ENCODE measurements around the gene FHOD1. TPM values are rescaled to one million over a fixed set of nuclear protein-coding genes. Genes with fewer than 3 reads are reported as not detected.
A peak's percentile ranks its signal among the peaks of the same experiment; 100 is the strongest.

Gene FHOD1
- total RNA-seq (2011; cell fraction: chromatin; rRNA removed; ENCODE audit: low replicate concordance): 215 and 563 TPM in 2 replicates
- 341 and 352 TPM in 2 replicates for total RNA-seq (2011; cell fraction: nucleolus; rRNA removed)
- total RNA-seq (2011; cell fraction: nucleoplasm; rRNA removed): 210 and 234 TPM in 2 replicates
- total RNA-seq (2014; rRNA removed): 47.9 and 57.6 TPM in 2 replicates
- 16.2 and 26.9 TPM in 2 replicates for total RNA-seq (2014; rRNA removed; fragmentation: Illumina TruSeq; extraction: Trizol)
- total RNA-seq (2015; rRNA removed; fragmentation: Illumina TruSeq; extraction: Trizol): 21.1 and 21.8 TPM in 2 replicates
- total RNA-seq (2021): 113 and 126 TPM in 2 replicates
- polyA plus RNA-seq (2011; rRNA removed): 32.3 and 65.2 TPM in 2 replicates
- 33.8 and 42.7 TPM in 2 replicates for polyA plus RNA-seq (2011; cell fraction: cytosol; rRNA removed)
- polyA plus RNA-seq (2011; cell fraction: nucleus; rRNA removed): 385 and 440 TPM in 2 replicates
- 73.5 and 82.7 TPM in 2 replicates for polyA plus RNA-seq (2012)
- polyA plus RNA-seq (2014; fragmentation: Illumina TruSeq; extraction: Trizol): 48.2 and 49.9 TPM in 2 replicates
- polyA plus RNA-seq (2014; fragmentation: Nextera tagmentation; extraction: Ambion mirVana): 10 to 100 TPM; 18.7 to 19.2 TPM
- 63.0 and 63.7 TPM in 2 replicates for polyA plus RNA-seq (2014; rRNA removed)
- polyA minus RNA-seq (2011; rRNA and poly(A)+ RNA removed): 19.6 and 21.8 TPM in 2 replicates
- polyA minus RNA-seq (2011; cell fraction: cytosol; rRNA and poly(A)+ RNA removed): 36.4 and 51.4 TPM in 2 replicates
- polyA minus RNA-seq (2011; cell fraction: nucleus; rRNA and poly(A)+ RNA removed): 49.3 and 53.6 TPM in 2 replicates
- Bru-seq, nascent RNA: percentile 78 among the genes with signal in this experiment
- BruChase-seq, experiment 1, labeled RNA remaining after a 2-hour chase: percentile 69 among the genes with signal in this experiment
- BruChase-seq, experiment 2, labeled RNA remaining after a 6-hour chase: percentile 77 among the genes with signal in this experiment
- long read RNA-seq, experiment 1, partial matches to known transcripts: 186 of 214 reads
- long read RNA-seq, experiment 1, other reads (novel, unspliced or antisense): 24 of 214 reads
- long read RNA-seq, experiment 2, transcript FHOD1-201 (22 exons, 3,990 nt): major isoform, 28 of 72 reads
- long read RNA-seq, experiment 2, partial matches to known transcripts: 29 of 72 reads
- long read RNA-seq, experiment 2, other reads (novel, unspliced or antisense): 14 of 72 reads
- long read RNA-seq, experiment 3, partial matches to known transcripts: 5 of 6 reads
- long read RNA-seq, experiment 3, other reads (novel, unspliced or antisense): 1 of 6 reads

DNA sequence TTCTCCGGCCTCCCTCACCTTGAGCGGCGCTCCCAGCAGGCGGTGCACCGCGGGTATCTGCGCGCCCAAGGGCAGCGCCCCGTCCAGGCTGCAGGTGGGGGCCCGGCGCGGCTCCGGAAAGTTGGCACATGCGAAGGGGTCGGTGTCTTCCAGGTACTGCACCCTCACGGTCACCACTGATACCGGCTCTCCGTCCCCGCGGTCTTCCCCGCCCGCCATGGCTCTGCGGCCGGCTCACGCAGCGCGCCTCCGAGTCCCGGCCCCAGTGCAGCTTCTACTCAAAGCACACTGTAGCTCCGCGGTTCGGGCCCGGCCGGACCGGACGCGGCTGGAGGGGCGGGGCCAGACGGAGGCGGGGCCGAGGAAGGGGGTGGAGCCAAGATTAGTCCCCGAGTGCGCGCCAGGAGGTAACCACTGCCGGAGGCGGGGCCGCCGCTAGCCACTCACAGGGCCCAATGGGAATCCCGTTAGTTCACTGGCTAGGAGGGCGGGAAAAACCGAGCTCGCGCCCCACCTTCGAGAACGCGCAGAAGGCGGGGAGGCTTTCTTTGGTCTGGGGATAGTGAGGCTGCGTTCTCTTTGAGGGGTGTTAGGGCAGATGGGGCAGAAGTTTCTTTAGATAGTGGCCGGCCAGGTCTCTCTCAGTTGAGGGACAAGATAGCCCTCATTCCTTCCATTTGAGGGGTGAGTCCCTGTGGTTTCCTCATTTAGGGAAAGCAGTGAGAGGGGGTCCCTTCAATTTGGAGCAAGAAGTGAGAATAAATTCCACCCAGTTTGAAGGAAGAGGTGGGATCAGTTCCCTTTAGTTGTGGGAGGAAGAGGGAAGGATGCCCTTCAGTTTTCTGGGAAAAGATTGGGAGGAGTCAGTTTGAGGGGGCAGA, at the start of gene FHOD1:
FHOD1 (minus strand) TSS at position 290 of the 881 bp plus-strand sequence; CDS start at position 219, 71 bp downstream.
- H3K4me1 ChIP-seq (replicated peaks in 1 of 2; ENCODE audit: control insufficient read depth in 2 of 2, insufficient read depth in 2 of 2, low read length in 2 of 2): peaks cover 48 to 67% of the 10 kb centered on the region in 2 experiments
- ATAC-seq: peak; percentile 84
- DNase-seq (ENCODE audit: extremely low read depth in 1 of 4, low spot score in 3 of 4): peak; percentile 94 to 98 (median 96)
- H3K36me3 ChIP-seq (ENCODE audit: control insufficient read depth, insufficient read depth, low read length): peaks cover 16% of the 10 kb centered on the region; the same call in 1 of the 3 replicates
- H3K9me1 ChIP-seq (ENCODE audit: control insufficient read depth, insufficient read depth, low read length): no peaks in the 10 kb centered on the region
- no peaks in the 10 kb centered on the region for H3K9me3 ChIP-seq (replicated peaks; ENCODE audit: control insufficient read depth, insufficient read depth, low read depth, low read length)
- H4K20me1 ChIP-seq (replicated peaks; ENCODE audit: control insufficient read depth, insufficient read depth, low read length): no peaks in the 10 kb centered on the region
- H3K27me3 ChIP-seq (ENCODE audit: control insufficient read depth in 2 of 2, insufficient read depth in 2 of 2, low read length in 2 of 2): no peaks in the 10 kb centered on the region
- no TSS peak for BruUV-seq (replicated peaks)
- peak within 1 kb of the TSS; percentile 79 to 96 for H3K9ac ChIP-seq (ENCODE audit: insufficient read depth in 1 of 2, low read depth in 2 of 2, low read length in 2 of 2)
- ChIA-PET CTCF (ENCODE audit: low intra/inter-chr PET ratio) (interaction anchor here (1.2 kb wide), 1 partner anchor 62 kb away, joined by 4 read pairs; no protein-coding TSS in a partner anchor), POLR2A (interaction anchor here (0.6 to 1.0 kb wide), 6 partner anchors 9 to 358 kb away, joined by 3 to 5 read pairs (median 4); partner anchors contain the start of gene ATP6V0D1)
- intact Hi-C loops (cut with micrococcal nuclease) (loop anchor here (2.0 to 10.0 kb wide), 4 partner anchors 55 to 295 kb away; partner anchors contain the start of genes CBFB and E2F4), in situ Hi-C loops (cut with MboI) (no loop called here)
- peak within 1 kb of the TSS; percentile 68 for H3K27ac ChIP-seq (ENCODE audit: extremely low read depth, low read depth, low read length)
- H3K79me2 ChIP-seq (ENCODE audit: control insufficient read depth, insufficient read depth, low read length): peaks cover 47% of the 10 kb centered on the region
- H2AFZ ChIP-seq (ENCODE audit: low read depth, low read length): peak within 1 kb of the TSS; percentile 86
- peak within 1 kb of the TSS; percentile 91 for H3K4me2 ChIP-seq (ENCODE audit: insufficient read depth, low read length)
- FAIRE-seq: peak; percentile 98
- WGBS (ENCODE audit: insufficient coverage, low coverage, missing lambda C conversion rate): 0% methylated on average over 41 of the region's 60 CpGs
- H3K4me3 ChIP-seq: peak within 1 kb of the TSS; percentile 88
- TF ChIP-seq, protein P1, sequence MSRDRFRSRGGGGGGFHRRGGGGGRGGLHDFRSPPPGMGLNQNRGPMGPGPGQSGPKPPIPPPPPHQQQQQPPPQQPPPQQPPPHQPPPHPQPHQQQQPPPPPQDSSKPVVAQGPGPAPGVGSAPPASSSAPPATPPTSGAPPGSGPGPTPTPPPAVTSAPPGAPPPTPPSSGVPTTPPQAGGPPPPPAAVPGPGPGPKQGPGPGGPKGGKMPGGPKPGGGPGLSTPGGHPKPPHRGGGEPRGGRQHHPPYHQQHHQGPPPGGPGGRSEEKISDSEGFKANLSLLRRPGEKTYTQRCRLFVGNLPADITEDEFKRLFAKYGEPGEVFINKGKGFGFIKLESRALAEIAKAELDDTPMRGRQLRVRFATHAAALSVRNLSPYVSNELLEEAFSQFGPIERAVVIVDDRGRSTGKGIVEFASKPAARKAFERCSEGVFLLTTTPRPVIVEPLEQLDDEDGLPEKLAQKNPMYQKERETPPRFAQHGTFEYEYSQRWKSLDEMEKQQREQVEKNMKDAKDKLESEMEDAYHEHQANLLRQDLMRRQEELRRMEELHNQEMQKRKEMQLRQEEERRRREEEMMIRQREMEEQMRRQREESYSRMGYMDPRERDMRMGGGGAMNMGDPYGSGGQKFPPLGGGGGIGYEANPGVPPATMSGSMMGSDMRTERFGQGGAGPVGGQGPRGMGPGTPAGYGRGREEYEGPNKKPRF (IDR thresholded peaks at IDR 0.05; ENCODE audit: low read depth, low read length): no peak
- TF ChIP-seq, protein P2, sequence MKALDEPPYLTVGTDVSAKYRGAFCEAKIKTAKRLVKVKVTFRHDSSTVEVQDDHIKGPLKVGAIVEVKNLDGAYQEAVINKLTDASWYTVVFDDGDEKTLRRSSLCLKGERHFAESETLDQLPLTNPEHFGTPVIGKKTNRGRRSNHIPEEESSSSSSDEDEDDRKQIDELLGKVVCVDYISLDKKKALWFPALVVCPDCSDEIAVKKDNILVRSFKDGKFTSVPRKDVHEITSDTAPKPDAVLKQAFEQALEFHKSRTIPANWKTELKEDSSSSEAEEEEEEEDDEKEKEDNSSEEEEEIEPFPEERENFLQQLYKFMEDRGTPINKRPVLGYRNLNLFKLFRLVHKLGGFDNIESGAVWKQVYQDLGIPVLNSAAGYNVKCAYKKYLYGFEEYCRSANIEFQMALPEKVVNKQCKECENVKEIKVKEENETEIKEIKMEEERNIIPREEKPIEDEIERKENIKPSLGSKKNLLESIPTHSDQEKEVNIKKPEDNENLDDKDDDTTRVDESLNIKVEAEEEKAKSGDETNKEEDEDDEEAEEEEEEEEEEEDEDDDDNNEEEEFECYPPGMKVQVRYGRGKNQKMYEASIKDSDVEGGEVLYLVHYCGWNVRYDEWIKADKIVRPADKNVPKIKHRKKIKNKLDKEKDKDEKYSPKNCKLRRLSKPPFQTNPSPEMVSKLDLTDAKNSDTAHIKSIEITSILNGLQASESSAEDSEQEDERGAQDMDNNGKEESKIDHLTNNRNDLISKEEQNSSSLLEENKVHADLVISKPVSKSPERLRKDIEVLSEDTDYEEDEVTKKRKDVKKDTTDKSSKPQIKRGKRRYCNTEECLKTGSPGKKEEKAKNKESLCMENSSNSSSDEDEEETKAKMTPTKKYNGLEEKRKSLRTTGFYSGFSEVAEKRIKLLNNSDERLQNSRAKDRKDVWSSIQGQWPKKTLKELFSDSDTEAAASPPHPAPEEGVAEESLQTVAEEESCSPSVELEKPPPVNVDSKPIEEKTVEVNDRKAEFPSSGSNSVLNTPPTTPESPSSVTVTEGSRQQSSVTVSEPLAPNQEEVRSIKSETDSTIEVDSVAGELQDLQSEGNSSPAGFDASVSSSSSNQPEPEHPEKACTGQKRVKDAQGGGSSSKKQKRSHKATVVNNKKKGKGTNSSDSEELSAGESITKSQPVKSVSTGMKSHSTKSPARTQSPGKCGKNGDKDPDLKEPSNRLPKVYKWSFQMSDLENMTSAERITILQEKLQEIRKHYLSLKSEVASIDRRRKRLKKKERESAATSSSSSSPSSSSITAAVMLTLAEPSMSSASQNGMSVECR (CRISPR knock-in tag; IDR thresholded peaks at IDR 0.05): peak; percentile 49; the same call in 1 of the 2 replicates
- TF ChIP-seq THRAP3 (IDR thresholded peaks at IDR 0.05; ENCODE audit: borderline replicate concordance) (peak; percentile 34; the same call in 1 of the 2 replicates), ELF2 (CRISPR knock-in tag; IDR thresholded peaks at IDR 0.05) (no peak)

All from K562 (cell line).